Osteoblast (primary cell): ENCODE data around the gene P2RY11. TPM values are rescaled to one million over a fixed set of nuclear protein-coding genes. Genes with fewer than 3 reads are reported as not detected.

Experiments used
- DNase-seq: peaks from one replicate; pipeline ENCODE4 v3.0.0; 2011; ENCODE audit warnings: low spot score, mixed read lengths; ENCODE audit not compliant: insufficient read length; ENCODE audit errors: missing footprints
- H2AFZ ChIP-seq: 2 replicates; pipeline ENCODE4 v1.6.0; 2011; ENCODE audit warnings: mild to moderate bottlenecking, low read length
- H3K27ac ChIP-seq: 2 replicates; pipeline ENCODE4 v1.5.1; 2011; ENCODE audit warnings: mild to moderate bottlenecking, low read depth, low read length, moderate library complexity
- H3K27me3 ChIP-seq: 2 replicates; pipeline ENCODE4 v1.6.0; 2012; ENCODE audit warnings: mild to moderate bottlenecking, control low read depth, inconsistent platforms, low read length, moderate library complexity; ENCODE audit not compliant: insufficient read depth
- H3K36me3 ChIP-seq: 2 replicates; pipeline ENCODE4 v1.5.1; 2011; ENCODE audit warnings: mild to moderate bottlenecking, low read length, control low read depth, moderate library complexity; ENCODE audit not compliant: insufficient read depth
- H3K4me1 ChIP-seq: 2 replicates; pipeline ENCODE4 v1.5.1; 2011; ENCODE audit warnings: mild to moderate bottlenecking, low read length, control low read depth, moderate library complexity; ENCODE audit not compliant: insufficient read depth
- H3K4me2 ChIP-seq: 2 replicates; pipeline ENCODE4 v1.6.0; 2011; ENCODE audit warnings: mild to moderate bottlenecking, low read length; ENCODE audit not compliant: insufficient read depth
- H3K4me3 ChIP-seq: fragments of 200-600 bp; sonication (generic); 3 replicates; pipeline ENCODE4 v1.5.1; 2012; ENCODE audit warnings: mild to moderate bottlenecking, low read length, inconsistent platforms; ENCODE audit not compliant: insufficient read depth
- H3K79me2 ChIP-seq: 2 replicates; pipeline ENCODE4 v1.6.0; 2012; ENCODE audit warnings: mild to moderate bottlenecking, low read length, control low read depth, inconsistent platforms; ENCODE audit not compliant: insufficient read depth
- H3K9me3 ChIP-seq: 2 replicates; pipeline ENCODE4 v1.5.1; 2011; ENCODE audit warnings: low read depth, low read length, control low read depth
- H4K20me1 ChIP-seq: 2 replicates; pipeline ENCODE4 v1.6.0; 2012; ENCODE audit warnings: mild to moderate bottlenecking, low read length, control low read depth; ENCODE audit not compliant: insufficient read depth
- total RNA-seq: library from RNA; depleted of rRNA; stranded (reverse); fragments of >200 nt; gene quantifications from 2 replicates; pipeline ENCODE4 v1.2.3, GENCODE V29; 2012
- TF ChIP-seq, protein P1 (sequence below): IDR thresholded peaks from 2 replicates; pipeline ENCODE4 v1.5.1; 2011; ENCODE audit warnings: mild to moderate bottlenecking, low read depth, low read length, moderate library complexity; ENCODE audit errors: extremely low read depth

The P2RY11 gene
- total RNA-seq, 1 donor = 2.2 TPM

DNA sequence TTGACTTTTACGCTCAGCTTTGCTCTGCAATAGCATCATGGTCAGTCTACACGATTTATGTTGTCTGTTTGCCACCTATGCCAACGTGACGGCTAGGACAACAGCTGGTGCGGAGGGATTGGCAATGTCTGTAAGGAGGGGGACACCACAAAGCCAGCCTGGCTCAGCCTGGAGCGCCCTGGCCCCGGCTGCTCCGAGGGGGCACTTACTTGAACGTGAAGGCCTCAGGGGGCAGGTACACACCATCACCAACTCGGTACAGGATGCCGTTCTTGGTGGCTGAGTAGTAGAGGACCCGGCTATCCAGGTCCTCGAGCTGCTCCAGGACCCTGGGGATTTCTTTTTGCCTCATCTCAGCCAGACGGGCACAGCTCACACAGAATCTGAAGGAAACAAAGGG is 34.6 kb downstream of the P2RY11 start:
- H3K9me3 ChIP-seq = no peaks in the 10 kb centered on the region

DNA sequence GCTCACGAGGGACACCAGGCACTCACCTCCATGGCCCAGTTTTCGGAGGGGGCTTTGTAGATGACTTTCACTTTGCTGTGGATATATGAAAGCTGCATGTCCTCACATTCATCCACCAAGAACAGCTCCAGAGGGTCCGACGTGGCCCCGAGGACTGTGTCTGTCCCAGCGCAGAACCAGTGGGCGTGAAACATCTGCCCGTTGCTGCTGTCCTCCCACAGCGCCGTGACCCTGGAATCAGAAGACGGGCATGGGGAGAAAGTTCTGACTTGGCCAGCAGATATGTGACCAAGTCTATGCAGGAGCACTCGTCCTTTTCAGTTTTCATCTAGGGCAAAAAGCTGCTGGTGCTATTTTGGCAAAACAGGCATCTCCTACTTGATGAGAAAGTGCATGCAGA is 37.9 kb downstream of the P2RY11 start:
- Histone ChIP-seq H4K20me1 (no peaks in the 10 kb centered on the region), H3K36me3 (peaks cover 83% of the 10 kb centered on the region), H3K27me3 (no peaks in the 10 kb centered on the region), H3K9me3 (no peaks in the 10 kb centered on the region), H3K27ac (no peak overlapping the region), H2AFZ (no peak overlapping the region), H3K4me2 (no peak overlapping the region), H3K79me2 (peaks cover 2% of the 10 kb centered on the region), H3K4me3 (no peak overlapping the region), H3K4me1 (no peaks in the 10 kb centered on the region)
- TF ChIP-seq, protein P1, sequence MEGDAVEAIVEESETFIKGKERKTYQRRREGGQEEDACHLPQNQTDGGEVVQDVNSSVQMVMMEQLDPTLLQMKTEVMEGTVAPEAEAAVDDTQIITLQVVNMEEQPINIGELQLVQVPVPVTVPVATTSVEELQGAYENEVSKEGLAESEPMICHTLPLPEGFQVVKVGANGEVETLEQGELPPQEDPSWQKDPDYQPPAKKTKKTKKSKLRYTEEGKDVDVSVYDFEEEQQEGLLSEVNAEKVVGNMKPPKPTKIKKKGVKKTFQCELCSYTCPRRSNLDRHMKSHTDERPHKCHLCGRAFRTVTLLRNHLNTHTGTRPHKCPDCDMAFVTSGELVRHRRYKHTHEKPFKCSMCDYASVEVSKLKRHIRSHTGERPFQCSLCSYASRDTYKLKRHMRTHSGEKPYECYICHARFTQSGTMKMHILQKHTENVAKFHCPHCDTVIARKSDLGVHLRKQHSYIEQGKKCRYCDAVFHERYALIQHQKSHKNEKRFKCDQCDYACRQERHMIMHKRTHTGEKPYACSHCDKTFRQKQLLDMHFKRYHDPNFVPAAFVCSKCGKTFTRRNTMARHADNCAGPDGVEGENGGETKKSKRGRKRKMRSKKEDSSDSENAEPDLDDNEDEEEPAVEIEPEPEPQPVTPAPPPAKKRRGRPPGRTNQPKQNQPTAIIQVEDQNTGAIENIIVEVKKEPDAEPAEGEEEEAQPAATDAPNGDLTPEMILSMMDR = no peak
- no peak for DNase-seq

More for the DNA sequence above, 34.6 kb downstream of the P2RY11 start:
- Histone ChIP-seq H4K20me1 (no peaks in the 10 kb centered on the region), H3K4me3 (no peak overlapping the region), H3K4me1 (no peaks in the 10 kb centered on the region), H3K4me2 (no peak overlapping the region), H3K36me3 (peaks cover 85% of the 10 kb centered on the region), H3K79me2 (no peaks in the 10 kb centered on the region), H3K27me3 (no peaks in the 10 kb centered on the region), H3K27ac (no peak overlapping the region), H2AFZ (no peak overlapping the region)
- DNase-seq = no peak
- TF ChIP-seq, protein P1 = no peak

DNA sequence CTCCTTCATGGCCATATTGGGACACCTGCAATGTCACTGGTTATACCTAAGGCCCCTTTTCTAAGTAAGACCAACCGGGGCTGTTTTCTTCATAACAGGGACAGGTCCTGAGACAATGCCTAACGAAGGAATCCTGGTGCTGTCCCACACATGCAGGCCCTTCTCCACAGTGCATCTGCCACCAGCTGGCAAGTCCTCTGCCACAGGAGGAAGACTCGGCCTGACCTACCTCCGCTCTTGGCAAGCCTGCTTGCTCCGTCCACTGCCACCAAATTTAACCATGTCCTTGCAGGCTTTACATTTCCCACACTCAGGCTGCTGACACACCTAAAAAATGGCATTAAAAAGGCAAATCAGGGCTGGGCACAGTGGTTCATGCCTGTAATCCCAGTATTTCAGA is 40.0 kb downstream of the P2RY11 start:
- Histone ChIP-seq H3K4me2 (no peak overlapping the region), H3K27me3 (no peaks in the 10 kb centered on the region), H2AFZ (no peak overlapping the region), H4K20me1 (no peaks in the 10 kb centered on the region), H3K79me2 (peaks cover 2% of the 10 kb centered on the region), H3K9me3 (no peaks in the 10 kb centered on the region), H3K4me3 (no peak overlapping the region), H3K4me1 (no peaks in the 10 kb centered on the region), H3K36me3 (peaks cover 84% of the 10 kb centered on the region), H3K27ac (no peak overlapping the region)
- DNase-seq = no peak
- TF ChIP-seq, protein P1 = no peak

DNA sequence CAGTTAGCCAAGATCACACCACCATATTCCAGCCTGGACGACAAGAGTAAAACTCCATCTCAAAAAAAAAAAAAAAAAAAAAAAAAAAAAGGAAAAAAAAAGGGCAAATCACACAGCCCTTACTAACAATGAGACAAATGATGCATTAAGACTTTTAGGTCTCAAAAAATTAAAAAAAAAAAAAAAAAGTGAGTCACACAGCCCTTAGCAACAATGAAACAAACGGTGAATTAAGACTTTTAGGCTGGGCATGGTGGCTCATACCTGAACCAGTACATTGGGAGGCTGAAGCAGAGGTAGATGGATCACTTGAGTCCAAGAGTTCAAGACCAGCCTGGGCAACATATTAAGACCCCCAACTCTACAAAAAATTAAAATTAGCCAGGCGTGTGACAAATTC is 40.6 kb downstream of the P2RY11 start:
- H3K4me3 ChIP-seq = no peak overlapping the region
- H3K79me2 ChIP-seq = peaks cover 2% of the 10 kb centered on the region
- no peak for DNase-seq
- no peaks in the 10 kb centered on the region for H3K4me1 ChIP-seq
- no peaks in the 10 kb centered on the region for H3K9me3 ChIP-seq
- H3K27me3 ChIP-seq = no peaks in the 10 kb centered on the region
- no peak overlapping the region for H3K4me2 ChIP-seq
- no peak overlapping the region for H3K27ac ChIP-seq
- H4K20me1 ChIP-seq = no peaks in the 10 kb centered on the region
- H3K36me3 ChIP-seq = peaks cover 84% of the 10 kb centered on the region
- TF ChIP-seq, protein P1 = no peak
- H2AFZ ChIP-seq = no peak overlapping the region
